NCI-H748 treated with DMSO at 0.1 percent for 48 hours (cell line): Measurements from ENCODE around the gene TUT1.

Experiments used
- DNase-seq: peaks from one replicate; lab custom pipeline; 2025; lab: John Stamatoyannopoulos, UW

TUT1 gene

DNA sequence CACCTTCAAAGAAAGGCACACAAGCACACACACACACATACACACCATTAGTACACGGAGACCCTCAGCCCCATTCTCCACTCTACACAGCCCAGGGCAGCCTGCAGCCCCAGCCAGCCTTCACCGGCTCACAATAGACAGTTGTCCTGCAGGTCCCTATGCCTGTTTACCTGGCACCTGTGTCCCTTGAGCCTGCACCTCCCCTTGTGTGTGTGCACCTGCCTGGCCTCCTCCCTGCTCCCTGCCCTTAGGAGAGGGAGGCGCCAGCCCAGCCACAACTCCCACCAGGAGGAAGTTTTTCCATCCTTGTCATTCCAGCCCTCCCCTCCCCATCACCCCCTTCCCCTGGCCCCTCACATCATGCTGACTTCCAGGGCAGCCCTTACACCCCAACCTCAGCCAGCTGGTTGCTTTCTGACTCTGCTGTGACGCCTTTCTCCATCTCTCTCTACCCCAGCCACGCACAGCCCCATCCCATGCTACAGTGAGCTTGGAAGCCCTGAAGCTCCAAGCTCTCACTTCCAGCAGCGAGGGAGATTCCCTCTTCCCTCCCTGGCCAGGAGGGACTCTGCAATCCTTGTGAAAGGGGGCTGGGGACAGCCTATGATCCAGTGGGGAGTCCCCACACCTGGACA is 49.1 kb downstream of the TUT1 start:
- no peak for DNase-seq

DNA sequence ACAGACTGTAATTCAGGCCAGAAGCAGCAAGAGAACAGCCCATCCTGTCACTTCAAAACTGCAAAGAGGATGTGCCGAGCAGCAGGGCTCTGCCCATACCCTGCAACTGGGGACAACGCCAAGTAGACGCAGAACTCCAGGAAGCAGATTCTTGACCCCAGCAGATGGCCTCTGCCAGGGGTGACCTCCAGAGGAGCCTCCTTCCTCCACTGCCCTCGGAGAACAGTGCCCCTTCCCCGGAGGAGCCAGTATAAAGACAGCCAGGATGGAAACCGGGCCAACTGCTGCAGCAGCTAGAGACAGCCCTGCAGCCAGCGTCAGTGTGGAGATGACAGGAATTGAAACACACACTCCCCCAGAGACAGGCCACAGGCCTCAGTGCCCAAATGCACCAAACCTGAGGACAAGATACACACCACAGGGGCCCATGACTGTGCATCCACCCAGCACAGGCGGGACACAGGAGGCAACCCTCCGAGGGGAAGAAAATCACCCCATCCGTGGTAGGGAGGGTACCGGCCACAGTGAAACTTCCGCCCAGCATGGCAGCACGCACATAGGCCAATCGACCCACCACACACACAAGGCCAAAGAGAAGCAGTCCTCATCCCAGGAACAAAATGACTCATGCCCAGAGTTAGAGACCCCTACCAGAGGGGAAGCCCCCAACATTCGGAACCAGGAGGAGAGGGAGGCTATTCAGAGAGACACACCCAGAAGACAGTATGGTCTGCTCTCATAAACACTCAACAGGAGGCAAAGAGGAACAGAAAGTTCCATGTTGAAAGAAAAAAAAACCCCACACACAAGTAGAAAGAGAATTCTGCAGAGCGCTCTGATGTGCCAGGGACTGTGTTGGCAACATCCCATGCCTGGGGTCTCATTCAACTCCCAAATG is 50.3 kb downstream of the TUT1 start:
- no peak for DNase-seq

DNA sequence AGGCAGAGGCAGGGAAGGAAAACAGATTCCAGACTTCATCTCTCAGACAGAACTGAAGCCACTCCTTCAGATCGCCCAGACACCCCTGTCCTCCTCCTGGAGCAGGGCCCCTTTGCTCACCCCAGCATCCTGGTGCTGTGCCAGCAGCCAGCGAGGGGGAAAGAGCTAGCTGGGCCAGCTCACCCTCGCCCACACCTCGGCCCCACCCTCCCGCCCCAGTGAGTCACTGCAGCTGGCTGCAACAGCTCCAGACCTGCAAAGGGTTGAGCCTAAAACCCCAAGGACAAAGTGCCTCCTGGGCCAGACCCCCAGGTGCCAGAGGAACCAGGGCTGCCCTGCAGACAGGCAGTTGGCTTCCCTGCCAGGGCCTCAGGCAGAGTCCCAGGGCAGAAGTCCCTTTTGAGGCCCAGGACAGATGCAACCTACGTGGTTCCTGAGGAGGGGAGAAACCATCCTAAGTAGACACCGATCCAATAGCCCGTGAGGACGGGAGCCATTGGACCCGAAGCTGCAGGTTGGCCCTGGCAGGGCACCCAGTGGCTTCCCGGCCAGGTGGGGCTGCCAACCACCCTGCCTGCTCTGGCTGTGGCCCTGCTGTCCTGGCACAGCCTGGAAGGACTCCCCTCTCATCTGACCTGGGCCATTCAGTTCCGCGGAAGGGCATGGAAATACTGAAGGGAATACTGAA is 51.9 kb downstream of the TUT1 start:
- DNase-seq = no peak

DNA sequence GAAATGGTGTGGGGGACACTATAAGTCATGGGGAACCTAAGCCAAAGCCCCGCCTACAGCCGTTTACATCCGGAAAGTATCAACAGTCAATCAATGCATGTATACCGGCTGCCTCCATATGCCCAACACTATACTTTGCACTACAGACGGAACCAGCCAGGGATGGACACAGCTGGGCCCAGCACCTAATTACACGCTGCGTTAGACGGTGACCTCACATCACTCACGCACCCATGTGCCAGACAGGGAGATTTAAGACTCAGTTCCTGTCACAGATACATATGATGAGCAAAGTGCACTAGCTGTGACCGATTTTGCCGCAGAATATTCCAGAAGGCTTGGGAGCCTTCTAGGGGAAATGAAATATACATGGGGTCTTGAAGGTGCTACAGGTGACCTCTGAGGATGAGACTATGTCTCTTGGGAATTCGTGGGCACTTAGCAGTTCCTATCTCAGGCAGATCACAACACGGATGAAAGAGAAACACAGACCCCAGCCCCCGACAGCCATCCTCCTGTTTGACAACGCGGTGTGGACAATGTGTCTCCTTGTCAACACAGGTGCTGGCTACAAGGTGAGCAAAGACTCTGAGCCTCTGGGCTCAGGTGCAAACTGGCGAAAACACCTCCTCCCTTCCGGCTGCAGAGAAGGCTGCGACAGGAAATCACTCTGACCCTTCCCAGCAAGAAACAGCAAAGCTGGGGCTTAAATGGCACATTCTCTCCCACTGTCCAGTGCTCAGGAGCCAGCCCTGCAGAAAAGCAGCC is 52.7 kb downstream of the TUT1 start:
- DNase-seq = no peak

DNA sequence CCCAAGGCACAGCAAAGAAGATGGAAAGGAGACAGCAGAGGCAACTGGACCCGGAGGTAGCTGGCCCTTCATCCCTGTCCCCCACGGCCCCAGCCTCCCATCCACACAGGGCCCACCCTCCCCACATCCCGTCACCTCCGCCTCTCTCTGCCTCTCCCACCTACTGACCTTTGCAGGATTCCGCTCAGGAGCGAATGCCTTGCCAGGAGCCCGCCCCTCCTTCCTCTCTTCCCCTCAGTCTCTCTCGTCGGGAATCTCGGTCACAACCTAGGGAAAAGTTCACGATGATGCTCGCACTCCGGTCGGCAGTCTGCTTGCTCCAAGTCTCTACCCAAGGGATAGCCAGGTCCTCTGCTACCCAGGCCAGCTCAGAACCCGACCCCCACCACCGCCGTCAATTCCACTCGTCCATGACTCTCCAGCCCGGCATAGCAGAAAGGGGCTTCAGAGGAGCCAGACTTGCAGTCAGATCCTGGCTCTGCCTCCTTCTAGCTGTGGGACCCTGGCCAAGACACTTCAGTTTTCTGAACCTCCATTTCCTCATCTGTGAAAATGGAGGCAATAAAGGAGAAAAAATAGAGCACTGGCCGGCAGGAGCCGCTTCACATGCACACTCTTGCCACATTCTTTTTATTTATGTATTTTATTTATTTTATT is 54.9 kb downstream of the TUT1 start:
- no peak for DNase-seq

DNA sequence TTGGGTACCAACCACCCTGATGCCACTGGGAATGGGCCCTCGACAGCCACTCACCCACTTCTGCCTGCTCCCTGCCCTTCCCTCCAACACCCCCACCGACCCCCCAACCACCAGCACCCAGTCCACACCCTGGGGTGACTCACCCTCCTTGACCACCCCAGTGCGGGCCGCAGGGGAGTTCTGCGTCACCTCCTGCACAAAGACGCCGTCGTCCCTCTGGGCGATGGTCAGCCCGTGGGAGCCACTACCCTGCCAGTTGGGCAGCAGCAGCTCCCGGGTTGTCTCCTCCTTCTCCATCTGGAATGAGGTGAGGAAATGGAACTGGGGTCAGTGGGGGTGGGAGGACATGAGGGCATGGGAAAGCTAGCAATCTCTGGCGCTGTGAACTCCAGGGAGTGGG is 55.5 kb downstream of the TUT1 start:
- DNase-seq = no peak

DNA sequence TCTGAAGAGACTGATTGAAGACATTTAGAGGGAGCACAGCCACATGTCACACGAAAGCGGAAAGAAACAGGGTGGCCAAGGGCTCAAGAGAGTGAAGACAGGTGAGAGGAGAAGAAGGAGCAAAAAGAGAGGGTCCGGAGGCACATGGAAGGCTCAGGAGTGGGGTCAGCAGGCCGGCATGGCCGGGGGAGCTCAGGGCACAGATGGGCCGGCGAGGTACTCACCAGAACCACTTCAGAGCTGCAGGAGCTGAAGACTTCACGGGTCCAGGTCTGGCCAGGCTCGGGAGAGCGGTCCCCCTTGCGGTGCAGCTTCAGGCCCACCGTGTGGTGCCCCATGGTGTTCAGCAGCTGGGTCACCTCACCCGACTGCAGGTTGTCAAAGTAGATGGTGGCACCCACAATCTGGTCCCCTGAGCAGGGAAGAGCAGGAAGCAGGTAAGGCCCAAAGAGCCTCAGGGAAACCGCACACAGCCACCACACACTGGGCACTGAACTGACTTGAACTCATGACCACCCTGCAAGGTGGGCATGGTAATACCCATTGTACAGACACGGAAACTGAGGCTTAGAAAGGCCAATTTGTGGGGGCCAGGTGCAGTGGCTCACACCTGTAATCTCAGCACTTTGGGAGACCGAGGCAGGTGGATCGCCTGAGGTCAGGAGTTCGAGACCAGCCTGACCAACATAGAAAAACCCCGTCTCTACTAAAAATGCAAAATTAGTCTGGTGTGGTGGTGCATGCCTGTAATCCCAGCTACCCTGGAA is 56.4 kb downstream of the TUT1 start:
- DNase-seq = no peak

DNA sequence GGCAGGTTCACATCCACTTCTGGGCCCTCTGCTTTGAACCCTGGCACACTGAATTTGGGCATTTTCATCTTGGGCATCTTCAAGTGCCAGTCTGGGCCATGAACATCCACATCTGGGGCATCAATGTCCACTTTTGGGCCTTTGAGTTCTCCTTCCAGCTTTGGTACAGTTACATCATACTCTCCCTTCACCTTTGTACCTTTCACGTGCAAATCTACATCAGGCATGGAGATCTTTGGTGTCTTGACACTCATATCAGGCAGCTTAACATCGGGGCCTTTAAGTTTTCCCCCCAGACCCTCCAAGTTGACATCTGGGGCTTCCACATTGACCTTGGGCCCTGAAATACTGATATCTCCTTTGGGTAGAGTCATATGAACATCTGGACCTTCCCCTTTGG is 59.2 kb downstream of the TUT1 start:
- DNase-seq = no peak
